K562 (cell line): Measurements from ENCODE around the gene IL17RB.

Source experiments
- CBFB ChIP-seq: sonication (generic); formaldehyde crosslinking; IDR thresholded peaks from 2 replicates; pipeline ENCODE4 v1.4.0; 2020; ENCODE audit warnings: mild to moderate bottlenecking, missing genetic modification reagents
- CTCF ChIP-seq, 3 experiments: IDR thresholded peaks in 2 of 3; conservative IDR thresholded peaks in 1 of 3; 2 replicates each; pipeline ENCODE4 v1.5.1; 2011 to 2012; ENCODE audit warnings: low read length in 3 of 3, mild to moderate bottlenecking in 3 of 3, control low read depth in 2 of 3, improper control_type of control experiment in 1 of 3, inconsistent platforms in 1 of 3, low read depth in 1 of 3, mixed read lengths in 1 of 3, moderate library complexity in 1 of 3; ENCODE audit not compliant: insufficient read depth in 2 of 3
- ERF ChIP-seq: fragments of 450-650 bp; formaldehyde crosslinking; IDR thresholded peaks from 2 replicates; pipeline ENCODE4 v1.4.0; 2020; ENCODE audit warnings: mild to moderate bottlenecking, mixed read lengths
- HCFC1 ChIP-seq: IDR thresholded peaks from 2 replicates; pipeline ENCODE4 v1.6.1; 2012; ENCODE audit warnings: low read depth, low read length, improper control_type of control experiment
- JUN ChIP-seq, 2 experiments: sonication (generic) in 1 of 2; formaldehyde crosslinking in 1 of 2; IDR thresholded peaks; 2 replicates each; pipeline versions ENCODE4 v1.6.1 to v1.8.0; 2012 to 2022; ENCODE audit warnings: borderline replicate concordance in 2 of 2, mild to moderate bottlenecking in 2 of 2, improper control_type of control experiment in 1 of 2, low read depth in 1 of 2, low read length in 1 of 2, missing genetic modification reagents in 1 of 2
- PHF8 ChIP-seq: fragments of 200-600 bp; sonication (generic); IDR thresholded peaks from 2 replicates; pipeline ENCODE4 v1.6.1; 2012; ENCODE audit warnings: mixed run types, mild to moderate bottlenecking, inconsistent platforms, low read length, moderate library complexity, borderline replicate concordance
- POLR2A ChIP-seq: fragments of 450-650 bp; conservative IDR thresholded peaks from 2 replicates; pipeline ENCODE4 v1.6.1; 2016
- ZFP91 ChIP-seq: sonication (generic); formaldehyde crosslinking; IDR thresholded peaks from 2 replicates; pipeline ENCODE4 v1.8.0; 2022; ENCODE audit warnings: mild to moderate bottlenecking, missing genetic modification reagents

- TF ChIP-seq CTCF (IDR thresholded peaks at IDR 0.05 in 2 of 3, conservative IDR thresholded peaks at IDR 0.05 in 1 of 3; ENCODE audit: insufficient read depth in 2 of 3, low read depth in 1 of 3, low read length in 3 of 3) = no peak
- TF ChIP-seq JUN (IDR thresholded peaks at IDR 0.05; ENCODE audit: borderline replicate concordance, low read depth, low read length) = no peak
- TF ChIP-seq JUN (CRISPR knock-in tag; IDR thresholded peaks at IDR 0.05; ENCODE audit: borderline replicate concordance) = no peak
- TF ChIP-seq HCFC1 = no peak
- no peak for TF ChIP-seq POLR2A
- TF ChIP-seq ERF (CRISPR knock-in tag) = no peak
- TF ChIP-seq ZFP91 (CRISPR knock-in tag) = no peak
- no peak for TF ChIP-seq CBFB (CRISPR knock-in tag)
- no peak for TF ChIP-seq PHF8
Measured at GRCh38 chr3:53844262-53845102, 1.9 kb upstream of the IL17RB start.
